ENCODE measurements around the gene ATP13A4. TPM values are rescaled to one million over a fixed set of nuclear protein-coding genes. Genes with fewer than 3 reads are reported as not detected.

Gene ATP13A4
- total RNA-seq, 4 donors from 2014 or later: under 0.01 to 0.63 (median 0.28) TPM

DNA sequence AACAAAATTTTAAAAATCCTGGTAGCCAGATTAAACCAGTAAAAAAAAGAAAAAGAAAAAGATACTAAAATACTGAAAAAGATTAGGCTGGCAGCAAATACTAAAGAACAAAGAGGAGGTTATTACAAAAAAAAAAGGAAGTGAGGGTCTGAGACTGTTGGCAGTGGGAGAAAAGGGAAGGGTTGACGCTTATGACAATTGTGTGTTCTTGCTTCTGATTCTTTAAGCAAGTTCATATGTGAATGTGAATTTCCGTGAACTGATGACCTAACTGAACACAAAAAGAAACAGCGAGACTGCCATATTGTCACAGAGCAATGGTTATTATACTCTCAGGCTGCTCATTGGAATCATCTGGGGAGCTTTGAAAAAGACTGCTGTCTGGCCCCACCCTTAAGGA lies 56.5 kb downstream of the ATP13A4 start:
- Histone ChIP-seq H3K27ac (replicated peaks in 1 of 4) (no peak overlapping the region), H3K27me3 (no peaks in the 10 kb centered on the region), H3K36me3 (no peaks in the 10 kb centered on the region), H3K4me3 (no peak overlapping the region), H3K4me1 (no peaks in the 10 kb centered on the region), H3K9me3 (no peaks in the 10 kb centered on the region)
- 64% methylated on average over 3 of the region's 3 CpGs for WGBS
- intact Hi-C loops (cut with DNase I): no loop called here
- TF ChIP-seq POLR2AphosphoS5 (IDR thresholded peaks at IDR 0.05) (no peak), EP300 (IDR thresholded peaks at IDR 0.05) (no peak), POLR2A (IDR thresholded peaks at IDR 0.05; ENCODE audit: low read depth) (no peak)
- TF ChIP-seq, protein P1, sequence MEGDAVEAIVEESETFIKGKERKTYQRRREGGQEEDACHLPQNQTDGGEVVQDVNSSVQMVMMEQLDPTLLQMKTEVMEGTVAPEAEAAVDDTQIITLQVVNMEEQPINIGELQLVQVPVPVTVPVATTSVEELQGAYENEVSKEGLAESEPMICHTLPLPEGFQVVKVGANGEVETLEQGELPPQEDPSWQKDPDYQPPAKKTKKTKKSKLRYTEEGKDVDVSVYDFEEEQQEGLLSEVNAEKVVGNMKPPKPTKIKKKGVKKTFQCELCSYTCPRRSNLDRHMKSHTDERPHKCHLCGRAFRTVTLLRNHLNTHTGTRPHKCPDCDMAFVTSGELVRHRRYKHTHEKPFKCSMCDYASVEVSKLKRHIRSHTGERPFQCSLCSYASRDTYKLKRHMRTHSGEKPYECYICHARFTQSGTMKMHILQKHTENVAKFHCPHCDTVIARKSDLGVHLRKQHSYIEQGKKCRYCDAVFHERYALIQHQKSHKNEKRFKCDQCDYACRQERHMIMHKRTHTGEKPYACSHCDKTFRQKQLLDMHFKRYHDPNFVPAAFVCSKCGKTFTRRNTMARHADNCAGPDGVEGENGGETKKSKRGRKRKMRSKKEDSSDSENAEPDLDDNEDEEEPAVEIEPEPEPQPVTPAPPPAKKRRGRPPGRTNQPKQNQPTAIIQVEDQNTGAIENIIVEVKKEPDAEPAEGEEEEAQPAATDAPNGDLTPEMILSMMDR (IDR thresholded peaks at IDR 0.05): no peak
- no peak for DNase-seq (ENCODE audit: extremely low spot score)

DNA sequence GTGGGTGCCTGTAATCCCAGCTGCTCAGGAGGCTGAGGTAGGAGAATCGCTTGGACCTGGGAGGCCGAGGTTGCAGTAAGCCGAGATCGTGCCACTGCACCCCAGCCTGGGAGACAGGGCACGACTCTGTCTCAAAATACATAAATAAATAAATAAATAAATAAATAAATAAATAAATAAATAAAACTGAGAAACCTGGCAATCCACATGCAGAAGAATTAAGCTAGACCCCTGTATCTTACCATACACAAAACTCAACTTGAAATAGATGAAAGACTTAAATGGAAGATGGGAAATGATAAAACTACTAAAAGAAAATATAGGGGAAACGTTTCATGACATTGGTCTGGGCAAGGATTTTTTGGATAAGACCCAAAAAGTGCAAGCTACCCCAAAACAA lies 58.0 kb downstream of the ATP13A4 start:
- no peak overlapping the region for H3K4me3 ChIP-seq
- H3K27ac ChIP-seq (replicated peaks in 1 of 4): no peak overlapping the region
- TF ChIP-seq EP300 (IDR thresholded peaks at IDR 0.05) (no peak), POLR2AphosphoS5 (IDR thresholded peaks at IDR 0.05) (no peak), POLR2A (IDR thresholded peaks at IDR 0.05; ENCODE audit: low read depth) (no peak)
- TF ChIP-seq, protein P1 (IDR thresholded peaks at IDR 0.05): no peak
- no peaks in the 10 kb centered on the region for H3K4me1 ChIP-seq
- intact Hi-C loops (cut with DNase I): no loop called here
- H3K27me3 ChIP-seq: no peaks in the 10 kb centered on the region
- 91% methylated on average over 6 of the region's 6 CpGs for WGBS
- no peak for DNase-seq (ENCODE audit: extremely low spot score)
- H3K36me3 ChIP-seq: no peaks in the 10 kb centered on the region
- H3K9me3 ChIP-seq: no peaks in the 10 kb centered on the region

DNA sequence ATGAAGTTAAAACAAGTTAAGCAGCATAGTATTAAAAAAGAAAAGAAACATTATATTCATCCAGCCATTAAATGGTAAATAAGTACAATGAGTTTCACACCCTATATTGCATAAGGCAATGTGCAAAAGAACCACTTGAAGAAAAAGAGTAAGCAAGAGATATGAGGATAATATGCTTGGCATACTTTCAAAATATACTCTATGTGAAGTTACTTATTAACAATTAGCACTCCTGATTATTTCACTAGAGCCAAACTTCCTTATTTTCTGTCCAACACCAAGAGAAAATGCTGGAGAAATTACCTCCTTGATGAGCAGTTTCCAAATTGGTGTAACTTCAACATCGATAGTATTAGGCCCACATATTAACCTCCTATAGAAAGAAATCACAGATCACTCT lies 63.7 kb downstream of the ATP13A4 start:
- no peaks in the 10 kb centered on the region for H3K36me3 ChIP-seq
- DNase-seq (ENCODE audit: extremely low spot score): no peak
- H3K27ac ChIP-seq (replicated peaks in 1 of 4): no peak overlapping the region
- no peaks in the 10 kb centered on the region for H3K27me3 ChIP-seq
- H3K4me3 ChIP-seq: no peak overlapping the region
- TF ChIP-seq, protein P1 (IDR thresholded peaks at IDR 0.05): no peak
- no peak for TF ChIP-seq POLR2A (IDR thresholded peaks at IDR 0.05; ENCODE audit: low read depth)
- no peak for TF ChIP-seq EP300 (IDR thresholded peaks at IDR 0.05)
- no peak for TF ChIP-seq POLR2AphosphoS5 (IDR thresholded peaks at IDR 0.05)
- 100% methylated on average over 1 of the region's 1 CpG for WGBS
- intact Hi-C loops (cut with DNase I): no loop called here
- no peaks in the 10 kb centered on the region for H3K9me3 ChIP-seq
- no peaks in the 10 kb centered on the region for H3K4me1 ChIP-seq

DNA sequence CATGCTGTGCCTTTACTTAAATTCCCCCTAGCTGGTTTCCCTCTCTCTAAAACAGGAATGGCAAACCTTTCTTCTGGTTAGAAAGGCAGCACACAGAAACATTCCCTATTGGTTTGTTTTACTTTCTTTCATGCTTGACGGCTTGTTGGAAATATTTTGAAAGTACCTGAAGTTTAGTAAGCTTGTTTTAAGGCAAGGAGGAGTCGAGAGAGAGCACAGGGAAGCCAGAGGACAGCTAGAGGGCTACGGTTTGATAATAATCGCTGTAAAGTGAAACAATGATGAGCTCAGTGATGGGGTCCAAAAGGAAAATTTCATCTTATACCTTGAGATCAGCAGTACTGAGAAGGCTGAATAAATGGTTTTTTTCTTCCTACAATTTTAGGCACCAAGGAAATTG lies 64.1 kb downstream of the ATP13A4 start:
- H3K4me1 ChIP-seq: no peaks in the 10 kb centered on the region
- TF ChIP-seq POLR2A (IDR thresholded peaks at IDR 0.05; ENCODE audit: low read depth) (no peak), EP300 (IDR thresholded peaks at IDR 0.05) (no peak), POLR2AphosphoS5 (IDR thresholded peaks at IDR 0.05) (no peak)
- TF ChIP-seq, protein P1 (IDR thresholded peaks at IDR 0.05): no peak
- DNase-seq (ENCODE audit: extremely low spot score): no peak
- no peak overlapping the region for H3K27ac ChIP-seq (replicated peaks in 1 of 4)
- no peaks in the 10 kb centered on the region for H3K27me3 ChIP-seq
- H3K9me3 ChIP-seq: no peaks in the 10 kb centered on the region
- intact Hi-C loops (cut with DNase I): no loop called here
- no peaks in the 10 kb centered on the region for H3K36me3 ChIP-seq
- 46% methylated on average over 4 of the region's 4 CpGs for WGBS
- H3K4me3 ChIP-seq: no peak overlapping the region

DNA sequence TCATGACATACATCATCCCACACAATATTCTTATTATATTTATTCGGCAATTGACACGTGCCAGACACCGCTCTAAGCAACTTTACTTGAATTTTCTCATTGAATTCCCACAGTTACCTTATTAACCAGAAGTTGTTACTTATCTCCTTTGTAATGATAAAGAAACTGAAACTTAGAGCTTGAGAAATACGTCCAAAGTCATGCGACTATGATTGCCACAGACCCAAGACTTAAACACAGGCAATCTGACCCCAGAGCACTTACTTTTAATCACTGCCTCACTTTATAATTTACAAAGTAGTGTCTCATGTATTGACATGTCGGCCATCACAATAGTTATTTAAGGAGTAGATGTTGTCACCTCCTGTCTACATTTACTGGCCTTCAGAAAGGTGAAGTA lies 64.7 kb downstream of the ATP13A4 start:
- no peak overlapping the region for H3K4me3 ChIP-seq
- no peaks in the 10 kb centered on the region for H3K4me1 ChIP-seq
- no peaks in the 10 kb centered on the region for H3K36me3 ChIP-seq
- H3K9me3 ChIP-seq: no peaks in the 10 kb centered on the region
- no peak overlapping the region for H3K27ac ChIP-seq (replicated peaks in 1 of 4)
- TF ChIP-seq, protein P1 (IDR thresholded peaks at IDR 0.05): no peak
- TF ChIP-seq POLR2AphosphoS5 (IDR thresholded peaks at IDR 0.05) (no peak), EP300 (IDR thresholded peaks at IDR 0.05) (no peak), POLR2A (IDR thresholded peaks at IDR 0.05; ENCODE audit: low read depth) (no peak)
- no peak for DNase-seq (ENCODE audit: extremely low spot score)
- intact Hi-C loops (cut with DNase I): no loop called here
- WGBS: 82% methylated on average over 6 of the region's 6 CpGs
- no peaks in the 10 kb centered on the region for H3K27me3 ChIP-seq
